DMS79 treated with DMSO at 0.1 percent for 48 hours (cell line): ENCODE data around the gene NT5C3A.
"Not testable (repeated sequence)": the region's sequence is repeated elsewhere in the genome, so short reads cannot be mapped to it uniquely, and the experiment has no call there.

Experiments
- DNase-seq: peaks from one replicate; lab custom pipeline; 2025; lab: John Stamatoyannopoulos, UW

The NT5C3A gene

DNA sequence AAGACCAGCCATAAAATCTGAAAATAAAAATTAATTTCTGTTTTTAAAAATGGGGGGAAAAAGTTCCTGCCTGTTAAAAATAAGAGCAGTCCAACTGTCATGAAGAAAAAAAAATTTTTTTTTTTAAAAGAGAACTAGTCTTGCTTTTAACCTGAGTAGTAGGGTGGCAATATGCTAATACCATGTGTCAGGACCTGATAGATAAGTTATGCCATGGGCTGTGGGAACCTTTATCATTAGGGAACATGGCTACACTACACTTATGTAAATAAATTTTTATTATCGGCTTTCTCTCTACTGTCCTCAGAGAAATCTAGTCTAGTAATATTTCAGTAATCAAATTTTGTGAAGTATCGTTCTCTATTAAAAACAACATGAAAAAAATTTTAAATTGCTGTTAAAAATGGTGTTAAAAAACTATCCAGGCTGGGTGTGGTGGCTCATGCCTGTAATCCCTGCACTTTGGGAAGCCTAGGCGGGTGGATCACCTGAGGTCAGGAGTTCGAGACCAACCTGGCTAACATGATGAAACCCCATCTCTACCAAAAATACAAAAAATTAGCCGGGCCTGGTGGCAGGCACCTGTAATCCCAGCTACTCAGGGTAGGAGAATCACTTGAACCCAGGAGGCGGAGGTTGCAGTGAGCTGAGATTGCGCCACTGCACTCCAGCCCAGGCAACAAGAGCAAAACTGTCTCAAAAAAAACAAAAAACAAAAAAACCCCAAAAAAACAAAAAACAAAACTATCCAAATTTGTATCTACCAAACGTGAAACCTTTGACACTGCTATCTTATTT is 20.7 kb downstream of the NT5C3A start:
- no peak for DNase-seq

DNA sequence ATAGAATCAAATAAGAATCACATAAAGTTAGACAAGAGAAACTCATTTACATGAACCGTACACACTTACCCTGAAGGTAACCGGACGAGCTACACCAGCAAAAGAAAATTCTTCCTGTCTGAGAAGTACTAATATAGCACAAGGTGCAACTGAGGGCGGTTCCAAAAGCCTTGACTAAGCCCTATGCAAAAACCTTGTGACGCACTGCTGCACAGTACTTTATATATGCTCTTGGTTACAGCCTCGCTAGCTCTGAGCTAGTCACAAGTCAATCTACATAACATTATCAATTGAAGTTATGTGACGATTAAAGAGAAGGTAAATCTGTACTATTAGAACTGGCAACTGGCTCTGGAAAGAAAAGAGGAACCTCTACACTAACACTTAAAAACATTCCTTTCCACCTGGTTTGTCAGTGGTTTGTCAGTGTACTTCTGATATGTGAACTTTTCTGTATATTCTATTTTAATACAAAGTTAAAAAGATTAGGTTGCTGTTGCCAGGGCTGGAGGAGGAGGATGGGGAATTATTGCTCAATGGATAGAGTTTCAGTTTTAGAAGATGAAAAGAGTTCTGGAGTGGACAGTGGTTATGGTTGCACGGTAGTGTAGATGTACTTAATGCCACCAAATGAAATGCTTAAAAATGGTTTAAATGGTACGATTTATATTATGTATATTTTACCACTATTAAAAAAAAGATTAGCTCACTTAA is 21.6 kb downstream of the NT5C3A start:
- no peak for DNase-seq

DNA sequence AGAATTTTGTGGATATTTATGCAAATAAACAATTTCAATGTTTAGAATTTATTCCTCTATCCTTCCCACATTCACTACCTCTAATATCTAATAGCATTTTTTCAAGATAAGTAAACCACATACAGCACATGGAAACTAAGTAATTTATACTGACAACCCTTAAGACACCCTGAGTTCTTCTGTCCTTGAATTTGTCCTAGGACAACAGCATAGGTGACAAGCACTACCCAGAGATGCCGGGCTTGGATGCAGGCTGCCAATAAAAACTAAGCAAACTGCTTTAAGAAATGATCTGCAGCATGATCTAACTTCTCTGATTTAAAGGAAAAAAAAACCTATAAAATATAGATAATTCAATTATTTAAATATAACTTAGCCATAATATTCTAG is 22.7 kb downstream of the NT5C3A start:
- DNase-seq, result no peak

DNA sequence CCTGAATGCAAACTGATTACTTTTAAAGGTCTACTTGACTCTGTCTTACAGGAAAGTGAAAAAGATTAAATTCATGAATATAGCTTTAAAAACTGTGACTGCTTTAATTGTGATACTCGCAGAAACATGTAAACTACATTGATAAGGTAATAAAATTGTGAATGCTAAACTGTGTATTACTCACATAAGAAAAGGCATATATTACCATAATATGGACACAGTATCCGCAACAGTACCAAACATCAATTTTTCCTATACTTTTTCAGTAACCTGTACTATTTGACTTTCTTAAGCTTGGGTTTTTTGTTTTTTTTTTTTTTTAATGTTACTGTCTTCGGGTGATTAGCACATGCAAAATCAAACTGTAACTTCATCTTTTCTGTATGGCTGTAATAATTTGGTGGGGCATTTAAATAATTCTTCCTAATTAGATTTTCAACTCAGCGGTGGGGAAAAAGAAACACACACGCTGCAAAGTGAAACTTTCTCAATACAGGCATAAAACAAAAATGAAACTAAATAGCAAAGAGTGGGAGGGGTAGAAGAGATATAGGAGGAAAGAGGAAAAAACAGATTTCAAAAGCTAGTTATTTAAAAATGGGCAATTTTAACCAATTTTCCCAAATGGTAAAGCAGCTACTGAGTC is 23.2 kb downstream of the NT5C3A start:
- no peak for DNase-seq

DNA sequence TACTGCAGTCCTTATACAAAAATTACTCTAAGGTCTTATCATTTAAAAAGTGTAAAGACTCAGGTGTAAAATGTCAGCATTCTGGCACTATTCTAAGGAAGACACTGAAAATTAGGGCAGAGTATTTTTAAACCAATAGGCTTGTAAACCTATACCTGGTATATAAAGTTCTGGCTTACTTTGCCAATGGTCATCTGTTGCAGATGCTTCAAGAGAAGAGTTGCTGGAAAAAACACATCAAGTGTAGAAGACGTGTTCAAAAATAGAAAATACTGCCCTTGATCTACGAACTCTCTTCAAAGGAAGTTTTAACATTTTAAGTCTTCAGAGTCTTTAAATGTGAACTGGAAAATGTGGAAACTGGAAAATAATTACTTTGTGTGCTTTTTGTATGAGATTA is 23.9 kb downstream of the NT5C3A start:
- DNase-seq, result no peak

DNA sequence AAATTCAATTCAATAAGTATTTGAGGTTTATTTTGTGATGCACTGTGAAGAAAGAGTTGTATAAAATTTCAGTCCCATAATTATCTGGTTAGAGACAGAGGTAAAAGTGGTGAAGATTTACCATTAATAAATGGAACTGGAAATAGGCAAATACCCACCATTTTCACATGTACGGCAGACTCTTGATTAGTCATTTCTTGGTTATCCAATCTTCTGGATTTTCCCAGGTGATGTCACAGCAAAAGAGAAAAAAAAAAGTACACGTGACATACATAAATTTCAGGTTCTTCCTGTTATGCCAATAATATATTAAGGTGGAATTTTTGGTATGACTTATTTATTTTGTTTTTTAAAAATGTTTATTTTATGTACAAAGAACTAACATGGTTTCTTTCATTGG is 26.8 kb downstream of the NT5C3A start:
- DNase-seq, result no peak

DNA sequence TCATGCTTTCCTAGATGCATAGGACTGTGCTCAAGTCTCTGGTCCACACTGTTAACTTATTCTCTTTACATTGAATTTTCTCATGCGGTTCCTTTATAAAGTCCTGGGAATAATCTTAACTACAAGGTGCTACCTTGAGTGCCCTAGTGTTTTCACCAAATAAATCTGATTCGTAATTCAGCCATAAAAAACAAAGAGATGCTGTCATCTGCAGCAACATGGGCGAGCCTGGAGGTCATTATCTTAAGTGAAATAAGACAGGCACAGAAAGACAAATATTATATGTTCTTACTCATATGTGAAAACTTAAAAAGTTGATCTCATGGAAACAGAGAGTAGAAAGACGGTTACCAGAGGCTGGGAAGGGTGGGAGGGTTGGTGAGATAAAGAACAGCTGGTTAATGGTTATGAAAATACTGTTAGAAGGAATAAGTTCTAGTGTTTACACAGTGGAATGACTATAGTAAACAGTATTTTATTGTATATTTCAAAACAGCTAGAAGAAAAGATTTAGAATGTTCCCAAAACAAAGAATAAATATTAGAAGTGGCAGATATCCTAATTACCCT is 38.3 kb downstream of the NT5C3A start:
- no peak for DNase-seq

DNA sequence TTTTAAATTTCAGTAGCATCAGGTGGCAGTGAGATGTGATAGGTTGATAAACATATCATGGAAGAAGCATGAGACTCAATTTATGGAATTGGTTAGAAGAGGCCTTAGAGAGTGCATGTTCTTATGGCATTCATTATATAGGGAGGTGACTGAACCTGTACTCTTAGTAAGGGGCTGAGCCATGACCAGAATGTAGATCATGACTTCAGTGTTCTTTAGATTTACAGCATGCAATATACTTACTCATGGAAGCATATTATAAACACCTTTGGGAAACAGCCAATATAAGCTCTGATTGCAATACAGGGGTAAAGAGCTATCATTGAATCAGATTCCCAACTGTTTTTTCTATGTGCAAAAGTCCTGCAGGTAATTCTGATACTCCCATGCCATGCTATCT is 50.2 kb downstream of the NT5C3A start:
- no peak for DNase-seq

DNA sequence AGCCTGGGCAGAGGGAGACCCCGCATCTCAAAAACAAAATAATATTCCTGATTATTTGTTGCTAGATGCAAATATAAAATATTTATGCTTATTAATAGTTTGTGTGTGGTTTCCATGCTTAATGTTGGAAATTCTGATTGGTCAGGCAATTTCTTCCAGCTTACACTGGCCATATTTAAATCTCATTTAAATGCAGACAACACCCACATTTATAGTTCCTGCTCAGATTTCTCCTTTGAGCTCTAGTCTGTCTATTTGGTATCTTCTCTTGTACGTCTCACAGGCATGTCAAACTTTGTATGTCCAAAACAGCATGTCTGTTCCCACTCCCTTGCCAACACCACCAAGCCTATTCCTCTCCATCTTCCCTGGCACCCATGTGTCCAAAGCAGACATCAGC is 52.8 kb downstream of the NT5C3A start:
- no peak for DNase-seq

DNA sequence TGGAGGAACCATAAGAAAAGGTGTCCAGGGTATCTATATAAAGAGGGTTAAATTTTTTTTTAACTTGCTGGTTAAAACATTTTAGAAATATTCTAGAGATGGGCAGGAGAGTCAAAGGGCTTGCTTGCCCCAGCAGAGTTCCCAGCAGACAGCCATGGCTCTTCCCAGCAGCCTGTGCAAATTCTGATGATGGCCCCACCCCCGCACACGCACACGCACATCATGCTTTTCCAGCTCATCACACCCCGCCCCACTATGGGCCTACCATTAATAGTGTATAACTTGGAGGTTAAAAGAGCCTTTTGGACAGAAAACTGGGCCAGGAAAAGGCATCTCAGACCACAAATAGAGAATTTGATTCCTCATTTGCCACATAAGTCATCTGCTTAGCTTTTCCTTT is 56.9 kb downstream of the NT5C3A start:
- DNase-seq, result not testable (repeated sequence)

DNA sequence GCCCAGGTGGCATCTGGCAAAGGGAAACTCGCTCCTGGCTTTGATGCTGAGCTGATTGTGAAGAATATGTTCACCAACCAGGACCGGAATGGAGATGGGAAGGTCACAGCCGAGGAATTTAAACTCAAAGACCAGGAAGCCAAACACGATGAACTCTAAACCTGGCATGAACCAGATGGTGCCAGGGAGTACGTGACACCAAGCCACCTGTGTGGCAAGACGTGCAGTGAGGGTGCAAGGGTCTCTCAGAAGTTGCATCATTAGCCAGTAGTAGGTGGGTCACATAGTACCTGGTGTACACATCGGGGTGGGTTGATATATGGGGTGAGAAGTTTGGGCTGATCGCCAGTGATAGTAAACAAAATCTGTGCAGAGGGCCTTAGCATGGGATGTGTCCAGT is 57.4 kb downstream of the NT5C3A start:
- DNase-seq, result not testable (repeated sequence)

DNA sequence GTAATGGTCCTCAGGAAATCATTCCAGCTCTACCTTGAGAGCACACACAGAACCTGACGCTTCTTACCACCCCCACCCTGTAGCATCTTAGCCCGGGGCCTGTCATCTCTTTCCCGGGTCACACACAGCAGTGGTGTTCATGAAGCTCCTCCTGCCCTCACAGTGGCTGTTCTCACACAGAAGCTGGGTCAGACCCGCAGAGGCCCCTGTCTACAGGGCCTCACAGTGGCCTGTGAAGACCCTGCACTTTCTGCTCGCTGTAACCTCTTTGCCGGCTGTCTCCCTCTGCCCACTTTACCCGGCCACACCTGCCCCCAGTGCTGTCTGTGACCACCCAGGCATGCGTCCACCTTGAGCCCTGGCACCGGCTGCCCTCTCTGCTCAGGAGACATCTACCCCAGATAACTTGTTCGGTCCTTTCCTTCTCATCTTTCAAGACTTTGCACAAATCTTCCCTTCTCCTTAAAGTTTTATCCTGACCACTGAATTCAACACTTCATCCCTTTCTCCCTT is 58.4 kb downstream of the NT5C3A start:
- DNase-seq, result not testable (repeated sequence)

DNA sequence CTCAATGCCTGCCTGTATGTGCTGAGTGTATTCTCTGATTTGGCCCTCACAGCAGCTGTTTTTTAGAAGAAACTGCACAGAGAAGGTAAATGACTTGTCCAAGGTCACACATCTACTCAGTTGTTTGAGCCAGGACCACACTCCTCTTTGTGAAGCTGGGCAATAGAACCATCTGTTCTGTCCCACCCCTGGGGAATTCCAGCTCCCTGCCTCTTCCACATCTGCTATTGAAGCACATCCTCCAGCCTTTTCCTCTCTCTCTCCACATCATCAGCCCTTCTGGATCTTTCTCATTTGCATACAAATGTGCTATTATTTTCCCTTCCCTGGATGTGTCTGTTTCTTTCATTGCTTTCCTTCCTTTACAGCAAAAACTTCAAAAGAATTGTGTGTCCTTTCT is 59.5 kb downstream of the NT5C3A start:
- DNase-seq, result not testable (repeated sequence)

DNA sequence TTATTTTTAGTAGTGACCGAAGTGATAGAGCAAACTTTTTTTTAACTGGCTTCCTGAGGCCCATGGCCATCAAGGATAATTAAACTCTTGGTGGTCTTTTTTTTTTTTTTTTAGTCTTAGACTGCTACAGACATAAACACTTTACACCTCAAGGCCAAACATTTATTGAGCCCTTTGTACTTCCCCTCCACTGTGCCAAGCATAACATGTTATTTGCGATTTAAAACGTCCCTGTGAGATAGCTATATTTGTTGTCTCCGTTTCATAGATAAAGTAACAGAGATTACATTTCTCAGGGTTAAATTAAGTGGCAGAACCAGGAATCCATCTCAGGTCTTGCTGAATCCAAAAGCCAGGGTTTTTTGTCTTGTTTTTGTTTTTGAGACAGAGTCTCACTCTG is 63.2 kb downstream of the NT5C3A start:
- DNase-seq, result not testable (repeated sequence)

DNA sequence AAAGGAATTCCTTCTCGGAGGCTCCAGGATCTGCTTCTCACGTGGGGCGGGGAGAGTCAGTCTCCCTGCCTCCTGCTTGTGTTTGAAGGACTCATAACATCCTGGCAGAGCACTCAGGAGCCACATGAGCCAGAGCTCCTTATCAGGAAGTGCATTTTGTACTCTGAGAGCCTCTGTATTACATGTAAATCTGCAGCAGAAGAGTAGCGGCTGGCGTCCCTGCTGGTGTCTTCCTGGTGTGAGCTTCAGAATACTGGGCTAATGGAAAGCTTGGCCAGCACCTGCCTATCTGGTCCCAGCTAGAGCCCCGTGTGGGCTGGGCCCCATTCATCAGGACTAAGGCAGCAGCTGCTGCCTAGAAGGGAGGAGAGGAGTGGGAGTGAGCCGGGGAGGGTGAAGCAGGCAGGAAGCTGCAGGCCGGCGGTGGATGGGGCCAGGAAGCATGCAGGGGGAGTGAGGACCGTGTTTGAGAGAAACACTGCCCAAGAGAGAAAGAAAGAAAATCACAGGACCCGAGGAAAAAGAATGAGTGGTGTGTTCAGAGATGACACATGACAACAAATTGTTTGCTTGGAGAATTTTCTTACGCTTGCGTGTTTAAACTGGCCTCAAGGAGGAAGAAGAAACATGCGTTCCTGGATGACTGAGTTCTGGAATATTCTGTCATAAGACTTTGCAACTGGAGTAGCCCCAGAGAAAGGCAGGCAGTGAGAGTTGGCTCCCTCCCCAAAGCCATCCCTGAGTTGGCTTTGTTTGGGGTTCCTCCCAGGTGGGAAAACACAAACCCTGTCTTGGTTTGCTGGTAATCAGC is 64.0 kb downstream of the NT5C3A start:
- DNase-seq, result peak; percentile 76

DNA sequence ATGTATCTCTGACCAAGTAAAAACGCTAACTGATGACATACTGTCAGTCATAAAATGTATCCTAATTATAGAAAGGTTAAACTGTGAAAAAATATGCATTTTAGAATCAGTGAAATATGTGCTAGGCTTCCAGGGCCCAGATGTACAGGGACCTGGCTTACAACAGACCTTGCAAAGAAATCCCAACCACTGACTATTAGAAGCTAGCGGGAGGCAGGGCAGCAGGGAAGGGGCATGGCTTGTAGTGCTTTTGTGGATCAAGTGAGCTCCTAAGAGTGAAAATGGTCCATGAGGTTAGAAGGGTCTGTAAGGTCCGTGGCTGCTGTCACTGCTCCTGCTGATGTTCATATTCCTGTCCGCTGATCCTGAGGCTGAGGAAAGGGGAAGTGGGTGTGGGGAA is 64.6 kb downstream of the NT5C3A start:
- peak; percentile 27 for DNase-seq

DNA sequence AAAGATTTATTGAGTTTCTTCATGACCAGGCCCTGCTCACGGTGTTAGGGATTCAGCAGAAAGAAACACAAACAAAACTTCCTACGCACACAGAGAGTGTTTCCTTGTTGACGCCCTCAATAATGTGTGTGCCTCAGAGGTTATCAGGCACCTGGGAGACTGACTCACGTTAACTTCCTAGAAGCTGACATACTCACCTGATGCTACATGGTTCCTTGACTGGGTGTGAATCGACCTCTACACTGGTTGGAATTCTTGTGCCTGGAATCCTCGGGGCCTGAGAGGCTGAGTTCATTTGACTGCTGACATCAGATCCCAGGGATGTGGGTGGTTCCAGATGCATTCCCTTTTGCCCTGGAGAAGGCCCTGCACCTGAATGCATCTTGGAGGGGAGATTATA is 69.8 kb downstream of the NT5C3A start:
- DNase-seq, result not testable (repeated sequence)

DNA sequence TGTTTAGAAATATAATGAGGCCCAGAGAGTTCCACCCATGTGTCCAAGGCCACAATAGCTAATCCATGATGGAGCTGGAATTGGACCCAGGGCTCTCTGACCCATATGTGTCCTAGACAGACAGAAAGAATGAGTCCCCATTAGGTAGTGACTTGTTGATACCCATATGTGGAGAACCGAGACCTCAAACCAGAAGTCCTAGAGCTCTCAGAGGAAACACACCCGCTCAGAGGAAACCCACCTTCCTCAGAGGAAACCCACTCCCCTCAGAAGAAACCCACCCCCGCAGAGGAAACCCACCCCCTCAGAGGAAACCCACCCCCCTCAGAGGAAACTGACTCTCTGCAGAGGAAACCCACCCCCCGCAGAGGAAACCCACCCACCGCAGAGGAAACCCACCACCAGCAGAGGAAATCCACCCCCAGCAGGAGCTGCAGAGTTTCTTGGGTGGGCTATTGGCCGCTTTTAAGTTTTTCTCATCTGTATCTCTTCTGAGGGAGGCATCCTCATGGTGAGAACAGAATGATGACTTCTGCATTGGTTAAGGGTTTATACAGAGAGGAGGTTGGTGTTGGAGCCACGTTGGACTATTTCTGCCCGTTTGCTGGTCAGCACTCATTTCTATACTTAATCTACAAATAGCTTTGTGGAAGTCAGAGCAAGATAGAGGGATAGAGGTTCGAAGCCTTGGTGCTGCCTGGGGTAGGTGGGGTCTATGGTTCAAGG is 70.4 kb downstream of the NT5C3A start:
- not testable (repeated sequence) for DNase-seq

DNA sequence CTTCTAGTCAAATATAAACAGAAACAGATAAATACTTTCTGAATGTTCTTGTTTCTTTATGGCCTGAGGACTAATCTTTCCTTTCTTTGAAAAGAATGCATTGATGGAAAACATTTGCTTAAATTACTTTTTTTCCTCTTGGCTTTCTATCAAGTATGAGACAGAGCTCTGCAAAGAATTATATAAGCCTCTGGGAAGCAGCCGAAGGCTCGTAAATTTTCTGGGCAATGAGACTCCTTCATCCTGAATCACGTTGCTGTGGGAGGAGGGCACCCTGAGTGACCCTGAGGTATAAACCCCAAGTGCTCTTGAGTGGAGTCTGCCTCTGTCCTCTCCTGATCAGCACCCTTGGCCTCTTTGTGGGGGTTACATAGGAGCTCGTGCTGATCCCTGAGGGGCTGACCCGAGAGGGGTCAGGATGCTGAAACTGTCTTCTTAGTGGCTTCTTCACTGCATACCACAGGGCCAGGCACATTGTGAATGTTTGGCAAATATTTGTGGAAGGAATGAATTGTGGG is 71.4 kb downstream of the NT5C3A start:
- not testable (repeated sequence) for DNase-seq

DNA sequence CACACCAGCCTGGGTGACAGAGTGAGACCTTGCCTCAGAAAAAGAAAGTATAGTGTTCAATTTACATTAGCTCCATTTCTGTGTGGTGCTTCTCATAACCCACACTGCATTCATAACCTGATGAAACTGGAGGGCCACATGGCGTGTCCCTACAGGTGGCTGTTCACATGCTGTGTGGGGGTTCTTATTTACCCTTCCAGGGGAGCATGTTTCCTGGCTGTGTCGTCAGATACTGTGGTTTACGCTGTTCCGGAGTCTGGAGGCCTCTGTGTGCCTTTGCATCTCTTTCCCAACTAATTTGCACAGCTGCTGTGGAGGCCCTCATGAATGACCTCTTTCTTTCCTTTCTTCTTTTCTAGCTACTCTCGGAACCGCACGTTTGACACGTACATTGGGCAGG is 74.4 kb downstream of the NT5C3A start:
- not testable (repeated sequence) for DNase-seq

DNA sequence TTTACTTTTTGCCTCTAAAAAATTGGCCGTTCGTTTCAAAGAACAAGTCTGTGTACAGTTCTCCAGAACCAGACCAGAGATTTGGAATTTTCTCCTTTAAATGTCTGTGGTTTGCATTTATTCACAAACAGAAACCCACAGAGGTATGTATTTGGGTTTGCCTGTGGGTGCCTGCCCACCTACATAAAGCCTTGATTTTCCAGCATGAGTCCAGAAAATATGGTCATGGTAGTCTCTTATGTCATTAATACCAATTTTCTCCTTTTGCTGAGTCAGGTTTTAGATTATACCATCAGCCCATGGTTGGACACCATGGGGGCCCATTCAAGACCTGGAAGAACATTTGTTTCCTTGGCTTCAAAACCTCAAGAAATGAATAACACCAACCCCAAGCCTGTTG is 82.7 kb downstream of the NT5C3A start:
- DNase-seq, result not testable (repeated sequence)
